Left lung (tissue), 10 donors: ENCODE data around the gene RFX5. TPM values are rescaled to one million over a fixed set of nuclear protein-coding genes. Genes with fewer than 3 reads are reported as not detected.
A peak's percentile ranks its signal among the peaks of the same experiment; 100 is the strongest.

Experiments
- ATAC-seq: fragments of 200-7000 bp; cut with Tn5 transposase; one replicate; pipeline ENCODE4 v1.9.1; 2020; ENCODE audit warnings: moderate library complexity
- DNase-seq, 4 donors: peaks; one replicate each; pipeline ENCODE4 v3.0.0-alpha.2; 2013 to 2020
- H3K27ac ChIP-seq, 2 donors: fragments of 200-600 bp; sonication (generic) in 1 of 2; one replicate each; pipeline versions ENCODE4 v1.5.0 to v1.8.0; 2020 to 2021
- H3K27me3 ChIP-seq, 2 donors: fragments of 200-600 bp; sonication (generic) in 1 of 2; one replicate each; pipeline versions ENCODE4 v1.5.0 to v1.8.0; 2020 to 2021
- H3K36me3 ChIP-seq, 2 donors: fragments of 200-600 bp; sonication (generic) in 1 of 2; one replicate each; pipeline versions ENCODE4 v1.5.0 to v1.8.0; 2020 to 2021
- H3K4me1 ChIP-seq, 2 donors: fragments of 200-600 bp; one replicate each; pipeline ENCODE4 v1.8.0; 2021
- H3K4me3 ChIP-seq, 2 donors: fragments of 200-600 bp; sonication (generic) in 1 of 2; one replicate each; pipeline versions ENCODE4 v1.5.0 to v1.8.0; 2020 to 2021; ENCODE audit warnings: mild to moderate bottlenecking in 1 of 2
- H3K9me3 ChIP-seq, 2 donors: fragments of 200-600 bp; sonication (generic) in 1 of 2; one replicate each; pipeline versions ENCODE4 v1.5.0 to v1.8.0; 2020 to 2021
- intact Hi-C, 2 donors: fragments of 100-400 bp; cut with DNase I; formaldehyde crosslinking; loops; one replicate each; pipeline versions ENCODE4 v1.11.2 to v1.14.2; 2022
- polyA plus RNA-seq, 6 donors: library from polyadenylated mRNA; unstranded; fragments of 120-200 nt; gene quantifications; one replicate each; pipeline ENCODE4 v1.2.1, GENCODE V29; 2013; ENCODE audit not compliant: insufficient read length in 6 of 6
- total RNA-seq, 2 donors: library from RNA; stranded (reverse); fragmentation: NEBNext Ultra II Directional; extraction: Animal tissue kit (Norgen Biotek cat#: 25700); gene quantifications; one replicate each; pipeline ENCODE4 v1.2.1, GENCODE V29; 2021
- TF ChIP-seq, protein P1 (sequence below), 2 donors: fragments of 200-600 bp; sonication (generic) in 1 of 2; IDR thresholded peaks; one replicate each; pipeline versions ENCODE4 v1.5.0 to v1.8.0; 2021; ENCODE audit warnings: antibody characterized with exemption in 2 of 2
- donor health status: DM: no; HTN: yes; CAD: no.
- donor health status: DM: no; HTN: no; CAD: no.

The RFX5 gene
- total and polyA plus RNA-seq, 8 donors, result 37.1 to 63.3 (median 43.7) TPM

DNA sequence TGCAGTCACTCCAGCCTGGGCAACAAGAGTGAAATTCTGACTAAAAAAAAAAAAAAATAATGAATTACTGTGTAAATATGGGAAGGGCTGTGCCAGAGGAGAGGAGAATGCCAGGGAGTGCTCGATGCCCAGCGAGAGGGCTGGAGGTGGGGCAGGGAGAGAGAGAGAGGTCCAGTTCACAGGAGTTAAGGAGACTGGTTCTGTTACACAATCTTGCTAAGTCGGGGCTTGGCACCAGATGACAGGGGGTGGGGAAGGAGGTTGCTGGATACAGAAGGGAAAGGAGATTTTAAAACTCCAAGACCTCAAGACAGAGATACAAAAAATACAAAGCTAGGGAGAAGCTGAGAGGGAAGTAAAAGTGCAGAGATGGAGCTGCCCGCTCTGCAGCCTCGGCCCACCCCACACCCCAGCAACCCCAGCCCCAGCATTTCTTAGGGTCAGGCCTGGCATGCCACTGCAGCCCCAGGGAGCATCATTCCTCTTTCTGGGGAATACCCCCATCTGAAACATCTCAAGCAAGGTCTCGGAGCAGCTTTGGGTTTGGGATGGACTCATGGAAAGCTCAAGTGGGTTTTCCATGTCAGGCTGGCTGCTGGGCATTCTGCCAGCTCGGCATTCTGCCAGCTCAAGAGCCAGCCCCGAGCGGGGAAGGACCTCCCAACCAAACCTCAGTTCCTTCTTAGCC, 24.5 kb upstream of the RFX5 start:
- Histone ChIP-seq H3K27me3 (no peaks in the 10 kb centered on the region), H3K4me1 (peaks cover 22 to 41% of the 10 kb centered on the region in 2 donors), H3K4me3 (peak overlapping the region; percentile 48 to 52), H3K9me3 (no peaks in the 10 kb centered on the region), H3K27ac (peak overlapping the region; percentile 70 to 85), H3K36me3 (peaks cover 0 to 6% of the 10 kb centered on the region in 2 donors)
- TF ChIP-seq, protein P1, sequence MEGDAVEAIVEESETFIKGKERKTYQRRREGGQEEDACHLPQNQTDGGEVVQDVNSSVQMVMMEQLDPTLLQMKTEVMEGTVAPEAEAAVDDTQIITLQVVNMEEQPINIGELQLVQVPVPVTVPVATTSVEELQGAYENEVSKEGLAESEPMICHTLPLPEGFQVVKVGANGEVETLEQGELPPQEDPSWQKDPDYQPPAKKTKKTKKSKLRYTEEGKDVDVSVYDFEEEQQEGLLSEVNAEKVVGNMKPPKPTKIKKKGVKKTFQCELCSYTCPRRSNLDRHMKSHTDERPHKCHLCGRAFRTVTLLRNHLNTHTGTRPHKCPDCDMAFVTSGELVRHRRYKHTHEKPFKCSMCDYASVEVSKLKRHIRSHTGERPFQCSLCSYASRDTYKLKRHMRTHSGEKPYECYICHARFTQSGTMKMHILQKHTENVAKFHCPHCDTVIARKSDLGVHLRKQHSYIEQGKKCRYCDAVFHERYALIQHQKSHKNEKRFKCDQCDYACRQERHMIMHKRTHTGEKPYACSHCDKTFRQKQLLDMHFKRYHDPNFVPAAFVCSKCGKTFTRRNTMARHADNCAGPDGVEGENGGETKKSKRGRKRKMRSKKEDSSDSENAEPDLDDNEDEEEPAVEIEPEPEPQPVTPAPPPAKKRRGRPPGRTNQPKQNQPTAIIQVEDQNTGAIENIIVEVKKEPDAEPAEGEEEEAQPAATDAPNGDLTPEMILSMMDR (IDR thresholded peaks at IDR 0.05), result no peak
- peak; percentile 73 to 85 (median 84) for DNase-seq
- intact Hi-C loops, result no loop called here
- ATAC-seq, result peak; percentile 85

DNA sequence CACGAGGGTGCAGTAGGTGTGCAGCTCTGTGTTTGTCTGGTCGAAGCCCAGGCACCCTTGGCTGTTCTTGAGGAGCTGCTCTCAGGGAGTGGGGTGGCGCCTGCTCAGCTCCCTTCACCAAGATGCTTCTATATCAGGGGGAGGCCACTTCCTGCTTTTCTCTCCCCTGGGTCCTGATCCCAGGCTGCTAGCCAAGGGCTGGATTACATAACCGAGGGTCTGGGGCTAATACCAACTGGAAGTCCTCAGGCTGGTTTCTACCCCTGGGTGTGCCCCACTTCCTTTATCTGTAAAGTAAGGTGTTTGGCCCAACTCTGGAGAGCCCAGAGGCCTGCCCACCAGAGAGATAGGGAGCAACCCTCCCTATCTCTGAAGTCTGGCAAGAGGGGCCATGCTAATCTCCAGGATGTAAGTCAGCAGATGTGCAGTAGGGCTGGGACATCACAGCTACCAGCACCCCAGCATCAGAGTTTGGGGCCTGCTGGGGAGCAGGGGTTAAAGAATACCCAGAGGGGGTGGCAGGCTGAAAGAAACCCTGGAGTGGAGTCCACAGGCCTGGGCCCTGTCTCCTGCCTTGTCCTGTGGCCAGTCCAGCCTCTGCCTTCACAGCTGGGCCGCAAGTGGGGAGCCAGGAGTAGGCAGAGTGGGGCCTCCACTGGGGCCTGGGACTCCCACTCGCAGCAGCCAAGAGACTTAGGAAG, 23.3 kb upstream of the RFX5 start:
- H3K36me3 ChIP-seq, result peaks cover 0 to 17% of the 10 kb centered on the region in 2 donors
- TF ChIP-seq, protein P1 (IDR thresholded peaks at IDR 0.05), result no peak
- peaks cover 22 to 41% of the 10 kb centered on the region in 2 donors for H3K4me1 ChIP-seq
- intact Hi-C loops, result no loop called here
- peak in 2 of 4 donors; percentile 25 to 52 for DNase-seq
- H3K27ac ChIP-seq, result peak overlapping the region; percentile 16 to 70
- no peaks in the 10 kb centered on the region for H3K27me3 ChIP-seq
- ATAC-seq, result peak; percentile 33
- no peak overlapping the region for H3K4me3 ChIP-seq
- no peaks in the 10 kb centered on the region for H3K9me3 ChIP-seq

DNA sequence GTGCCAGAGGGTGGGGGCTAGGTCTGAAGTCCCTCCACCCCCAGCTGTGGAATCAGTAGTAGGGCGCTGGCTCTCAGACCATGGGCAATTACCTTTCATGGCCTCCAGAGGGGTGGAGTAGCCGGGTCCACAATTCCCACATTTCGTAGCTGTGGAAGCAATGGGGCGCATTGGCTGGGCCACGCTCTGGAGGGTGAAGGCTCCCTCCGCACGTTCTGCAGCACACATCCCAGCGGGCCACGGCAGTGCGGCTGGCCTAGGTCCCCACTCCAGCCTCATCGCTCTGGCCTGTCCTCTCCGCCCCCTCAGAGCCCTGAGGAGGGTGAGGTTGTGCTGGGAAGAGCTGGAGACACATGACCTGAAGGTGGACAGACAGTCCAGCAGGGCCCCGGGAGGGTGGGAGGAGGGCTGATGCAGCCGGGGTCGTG, 22.6 kb upstream of the RFX5 start:
- Histone ChIP-seq H3K4me3 (no peak overlapping the region), H3K4me1 (peaks cover 22 to 41% of the 10 kb centered on the region in 2 donors), H3K27ac (peak overlapping the region in 1 of 2 donors; percentile 70), H3K9me3 (no peaks in the 10 kb centered on the region), H3K27me3 (no peaks in the 10 kb centered on the region), H3K36me3 (peaks cover 0 to 24% of the 10 kb centered on the region in 2 donors)
- TF ChIP-seq, protein P1 (IDR thresholded peaks at IDR 0.05), result no peak
- DNase-seq (no peak), ATAC-seq (no peak)
- intact Hi-C loops, result no loop called here

DNA sequence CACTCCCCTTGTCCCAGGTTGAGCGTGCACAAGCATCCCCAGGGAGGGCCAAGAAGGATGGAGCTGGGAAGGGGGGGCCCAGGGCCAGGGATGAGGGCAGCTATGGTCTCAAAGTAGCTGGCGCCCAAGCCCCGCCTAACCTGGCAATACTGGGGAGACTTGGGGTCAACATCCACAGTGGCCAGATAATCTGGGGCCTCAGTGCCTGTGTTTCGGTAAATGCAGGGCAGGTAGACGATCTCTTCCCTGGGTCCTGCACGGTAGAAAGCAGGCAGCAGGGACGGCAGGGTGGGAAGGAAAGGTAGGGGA, 22.2 kb upstream of the RFX5 start:
- Histone ChIP-seq H3K36me3 (peaks cover 0 to 28% of the 10 kb centered on the region in 2 donors), H3K4me3 (no peak overlapping the region), H3K27ac (no peak overlapping the region), H3K9me3 (no peaks in the 10 kb centered on the region), H3K4me1 (peaks cover 22 to 41% of the 10 kb centered on the region in 2 donors), H3K27me3 (no peaks in the 10 kb centered on the region)
- ATAC-seq (no peak), DNase-seq (no peak)
- intact Hi-C loops, result no loop called here
- TF ChIP-seq, protein P1 (IDR thresholded peaks at IDR 0.05), result no peak
